NCI-H1105 (cell line): ENCODE results near the gene ANKS1A.
"Not testable (repeated sequence)": the region's sequence is repeated elsewhere in the genome, so short reads cannot be mapped to it uniquely, and the experiment has no call there.

Source experiments
- DNase-seq: peaks from one replicate; lab custom pipeline; 2025; lab: John Stamatoyannopoulos, UW

The ANKS1A gene

GRCh38 chr6:34999153-34999552 is 110.1 kb downstream of the ANKS1A start:
- not testable (repeated sequence) for DNase-seq

- not testable (repeated sequence) for DNase-seq
These were observed 110.9 kb downstream of the ANKS1A start for GRCh38 chr6:34999962-35000361.

- DNase-seq, result not testable (repeated sequence)
These were observed 112.3 kb downstream of the ANKS1A start for GRCh38 chr6:35001349-35001748.

GRCh38 chr6:35003886-35004530 is 115.0 kb downstream of the ANKS1A start:
- not testable (repeated sequence) for DNase-seq

GRCh38 chr6:35007016-35007415 is 118.0 kb downstream of the ANKS1A start:
- DNase-seq, result no peak

GRCh38 chr6:35008858-35009257 is 119.8 kb downstream of the ANKS1A start:
- no peak for DNase-seq

GRCh38 chr6:35011096-35012041 is 122.3 kb downstream of the ANKS1A start:
- DNase-seq, result no peak

GRCh38 chr6:35013701-35014100 is 124.6 kb downstream of the ANKS1A start:
- DNase-seq, result no peak

- DNase-seq, result no peak
These were observed 125.3 kb downstream of the ANKS1A start for GRCh38 chr6:35014341-35014740.

- DNase-seq, result no peak
These were observed 125.7 kb downstream of the ANKS1A start for GRCh38 chr6:35014786-35015185.

- no peak for DNase-seq
These were observed 126.4 kb downstream of the ANKS1A start for GRCh38 chr6:35015476-35015875.

- no peak for DNase-seq
These were observed 126.9 kb downstream of the ANKS1A start for GRCh38 chr6:35015996-35016395.

- no peak for DNase-seq
These were observed 127.7 kb downstream of the ANKS1A start for GRCh38 chr6:35016502-35017321.

- DNase-seq, result no peak
These were observed 128.5 kb downstream of the ANKS1A start for GRCh38 chr6:35017411-35018181.

- no peak for DNase-seq
These were observed 129.1 kb downstream of the ANKS1A start for GRCh38 chr6:35018182-35018519.

- DNase-seq, result no peak
These were observed 129.7 kb downstream of the ANKS1A start for GRCh38 chr6:35018746-35019145.

GRCh38 chr6:35019171-35019570 is 130.1 kb downstream of the ANKS1A start:
- no peak for DNase-seq

GRCh38 chr6:35019831-35020230 is 130.8 kb downstream of the ANKS1A start:
- no peak for DNase-seq

GRCh38 chr6:35021004-35021403 is 131.9 kb downstream of the ANKS1A start:
- no peak for DNase-seq

- DNase-seq, result no peak
These were observed 134.3 kb downstream of the ANKS1A start for GRCh38 chr6:35023091-35024000.
